ENCODE data around the gene KRTAP4-16. TPM values are rescaled to one million over a fixed set of nuclear protein-coding genes. Genes with fewer than 3 reads are reported as not detected.
"Not testable (repeated sequence)": the region's sequence is repeated elsewhere in the genome, so short reads cannot be mapped to it uniquely, and the experiment has no call there.

Gene KRTAP4-16
- total RNA-seq, 2 experiments from 2014 or later = not detected

GRCh38 chr17:41107941-41108450 is 6.0 kb upstream of the KRTAP4-16 start:
- Mint-ChIP-seq H3K4me1 (peaks cover 9% of the 10 kb centered on the region), H3K36me3 (no peaks in the 10 kb centered on the region), H3K4me3 (no peak overlapping the region), H3K27me3 (peaks cover 2% of the 10 kb centered on the region), H3K9me3 (peaks cover 5% of the 10 kb centered on the region), H3K27ac (no peak overlapping the region)
- POLR2A ChIA-PET = no interaction called here
- ATAC-seq (ENCODE audit: low read depth) (no peak), DNase-seq (no peak)

- DNase-seq; H3K4me1 Mint-ChIP-seq; H3K27me3 Mint-ChIP-seq; H3K4me3 Mint-ChIP-seq; ATAC-seq (ENCODE audit: low read depth); H3K36me3 Mint-ChIP-seq; POLR2A ChIA-PET; H3K27ac Mint-ChIP-seq; H3K9me3 Mint-ChIP-seq: not testable (repeated sequence)
Measured at GRCh38 chr17:41105347-41105746, 3.3 kb upstream of the KRTAP4-16 start, which contains the start of gene KRTAP4-9. TSS of gene KRTAP4-9 (plus strand) at chr17:41105389. CDS start at chr17:41105389, 0 bp downstream.

- H3K36me3 Mint-ChIP-seq; H3K4me3 Mint-ChIP-seq; DNase-seq; H3K27me3 Mint-ChIP-seq; H3K27ac Mint-ChIP-seq; POLR2A ChIA-PET; ATAC-seq (ENCODE audit: low read depth); H3K9me3 Mint-ChIP-seq: not testable (repeated sequence)
- peaks cover 11% of the 10 kb centered on the region for H3K4me1 Mint-ChIP-seq
Measured at GRCh38 chr17:41104386-41105038, 2.5 kb upstream of the KRTAP4-16 start.

GRCh38 chr17:41103896-41104295 is 1.9 kb upstream of the KRTAP4-16 start:
- H3K36me3 Mint-ChIP-seq = no peaks in the 10 kb centered on the region
- POLR2A ChIA-PET = no interaction called here
- H3K27ac Mint-ChIP-seq = no peak overlapping the region
- peaks cover 10% of the 10 kb centered on the region for H3K4me1 Mint-ChIP-seq
- ATAC-seq (ENCODE audit: low read depth) (no peak), DNase-seq (no peak)
- peaks cover 5% of the 10 kb centered on the region for H3K9me3 Mint-ChIP-seq
- H3K4me3 Mint-ChIP-seq = no peak overlapping the region
- H3K27me3 Mint-ChIP-seq = peaks cover 2% of the 10 kb centered on the region

GRCh38 chr17:41099682-41100480 is 2.1 kb downstream of the KRTAP4-16 start:
- H3K4me1 Mint-ChIP-seq; H3K4me3 Mint-ChIP-seq; H3K36me3 Mint-ChIP-seq; H3K27ac Mint-ChIP-seq; H3K9me3 Mint-ChIP-seq; DNase-seq; ATAC-seq (ENCODE audit: low read depth); POLR2A ChIA-PET: not testable (repeated sequence)
- H3K27me3 Mint-ChIP-seq = peaks cover 13% of the 10 kb centered on the region

- H3K4me1 Mint-ChIP-seq = peaks cover 1% of the 10 kb centered on the region
- DNase-seq (no peak), ATAC-seq (ENCODE audit: low read depth) (no peak)
- H3K4me3 Mint-ChIP-seq = no peak overlapping the region
- POLR2A ChIA-PET = no interaction called here
- H3K9me3 Mint-ChIP-seq = no peaks in the 10 kb centered on the region
- no peak overlapping the region for H3K27ac Mint-ChIP-seq
- no peaks in the 10 kb centered on the region for H3K36me3 Mint-ChIP-seq
- peaks cover 13% of the 10 kb centered on the region for H3K27me3 Mint-ChIP-seq
Measured at GRCh38 chr17:41098481-41098880, 3.5 kb downstream of the KRTAP4-16 start.

GRCh38 chr17:41098042-41098441 is 4.0 kb downstream of the KRTAP4-16 start, which contains the start of gene KRTAP4-8:
TSS of gene KRTAP4-8 (minus strand) at chr17:41098142. CDS start at chr17:41098084, 58 bp downstream.
- Mint-ChIP-seq H3K36me3 (no peaks in the 10 kb centered on the region), H3K4me3 (no peak within 1 kb of the TSS), H3K27me3 (peaks cover 13% of the 10 kb centered on the region), H3K9me3 (no peaks in the 10 kb centered on the region), H3K27ac (no peak within 1 kb of the TSS), H3K4me1 (peaks cover 1% of the 10 kb centered on the region)
- DNase-seq = no peak
- POLR2A ChIA-PET = no interaction called here
- no peak for ATAC-seq (ENCODE audit: low read depth)

- Mint-ChIP-seq H3K4me3 (no peak overlapping the region), H3K36me3 (no peaks in the 10 kb centered on the region), H3K4me1 (peaks cover 1% of the 10 kb centered on the region), H3K9me3 (no peaks in the 10 kb centered on the region), H3K27me3 (peaks cover 11% of the 10 kb centered on the region), H3K27ac (no peak overlapping the region)
- DNase-seq (no peak), ATAC-seq (ENCODE audit: low read depth) (no peak)
- POLR2A ChIA-PET = no interaction called here
Measured at GRCh38 chr17:41096055-41096454, 6.0 kb downstream of the KRTAP4-16 start.

- DNase-seq; H3K27me3 Mint-ChIP-seq; H3K4me1 Mint-ChIP-seq; H3K4me3 Mint-ChIP-seq; H3K36me3 Mint-ChIP-seq; H3K27ac Mint-ChIP-seq; POLR2A ChIA-PET; ATAC-seq (ENCODE audit: low read depth); H3K9me3 Mint-ChIP-seq: not testable (repeated sequence)
Measured at GRCh38 chr17:41088760-41089352, 13.2 kb downstream of the KRTAP4-16 start.

GRCh38 chr17:41084100-41084856 is 17.7 kb downstream of the KRTAP4-16 start, which contains the start of gene KRTAP4-7:
TSS of gene KRTAP4-7 (plus strand) at chr17:41084150. CDS start at chr17:41084207, 57 bp downstream.
- DNase-seq; H3K27me3 Mint-ChIP-seq; H3K4me1 Mint-ChIP-seq; ATAC-seq (ENCODE audit: low read depth); POLR2A ChIA-PET; H3K9me3 Mint-ChIP-seq; H3K36me3 Mint-ChIP-seq; H3K27ac Mint-ChIP-seq; H3K4me3 Mint-ChIP-seq: not testable (repeated sequence)

GRCh38 chr17:41083427-41083826 is 18.6 kb downstream of the KRTAP4-16 start:
- DNase-seq; H3K4me3 Mint-ChIP-seq; ATAC-seq (ENCODE audit: low read depth); H3K9me3 Mint-ChIP-seq; H3K36me3 Mint-ChIP-seq; H3K4me1 Mint-ChIP-seq; POLR2A ChIA-PET; H3K27ac Mint-ChIP-seq; H3K27me3 Mint-ChIP-seq: not testable (repeated sequence)

- no peak for ATAC-seq (ENCODE audit: low read depth)
- H3K4me3 Mint-ChIP-seq = no peak overlapping the region
- H3K36me3 Mint-ChIP-seq = no peaks in the 10 kb centered on the region
- DNase-seq = no peak
- H3K9me3 Mint-ChIP-seq = peaks cover 3% of the 10 kb centered on the region
- no peaks in the 10 kb centered on the region for H3K4me1 Mint-ChIP-seq
- no peak overlapping the region for H3K27ac Mint-ChIP-seq
- no peaks in the 10 kb centered on the region for H3K27me3 Mint-ChIP-seq
- POLR2A ChIA-PET = no interaction called here
Measured at GRCh38 chr17:41082626-41083025, 19.4 kb downstream of the KRTAP4-16 start.

- H3K27me3 Mint-ChIP-seq = peaks cover 16% of the 10 kb centered on the region
- no peaks in the 10 kb centered on the region for H3K4me1 Mint-ChIP-seq
- DNase-seq (no peak), ATAC-seq (ENCODE audit: low read depth) (no peak)
- POLR2A ChIA-PET = no interaction called here
- H3K36me3 Mint-ChIP-seq = no peaks in the 10 kb centered on the region
- H3K9me3 Mint-ChIP-seq = no peaks in the 10 kb centered on the region
- H3K27ac Mint-ChIP-seq = no peak overlapping the region
- H3K4me3 Mint-ChIP-seq = no peak overlapping the region
Measured at GRCh38 chr17:41076788-41077187, 25.2 kb downstream of the KRTAP4-16 start.

Data from activated naive CD8-positive, alpha-beta T cell treated with anti-CD3 and anti-CD28 coated beads, Interleukin-2, amount 10 ng/mL, durations not matched to agents 7 days and 5 days (primary cell).